HUES48 (cell line): ENCODE measurements around the gene LCLAT1.

Experiments
- H3K27ac ChIP-seq: one replicate; pipeline ENCODE4 v1.7.0; 2013; ENCODE audit warnings: low read depth, low read length, inconsistent platforms
- H3K27me3 ChIP-seq: 2 replicates; pipeline ENCODE4 v1.6.1; 2013; ENCODE audit warnings: mild to moderate bottlenecking, low read length; ENCODE audit not compliant: control insufficient read depth, insufficient read depth
- H3K36me3 ChIP-seq: 2 replicates; pipeline ENCODE4 v1.6.1; 2013; ENCODE audit warnings: low read length; ENCODE audit not compliant: control insufficient read depth, insufficient read depth
- H3K4me1 ChIP-seq: 2 replicates; pipeline ENCODE4 v1.6.1; 2013; ENCODE audit warnings: mild to moderate bottlenecking, low read length; ENCODE audit not compliant: control insufficient read depth, insufficient read depth
- H3K4me3 ChIP-seq: 2 replicates; pipeline ENCODE4 v1.5.1; 2013; ENCODE audit warnings: mild to moderate bottlenecking, low read depth, low read length
- H3K9ac ChIP-seq: 2 replicates; pipeline ENCODE4 v1.6.1; 2013; ENCODE audit warnings: mild to moderate bottlenecking, low read depth, low read length, moderate library complexity
- H3K9me3 ChIP-seq: 2 replicates; pipeline ENCODE4 v1.6.1; 2013; ENCODE audit warnings: low read length; ENCODE audit not compliant: control insufficient read depth, insufficient read depth

Gene LCLAT1

GRCh38 chr2:30566631-30567030 lies 119.6 kb downstream of the LCLAT1 start:
- H3K27ac ChIP-seq: no peak overlapping the region
- H3K9ac ChIP-seq: no peak overlapping the region
- no peak overlapping the region for H3K4me3 ChIP-seq
- no peaks in the 10 kb centered on the region for H3K27me3 ChIP-seq
- H3K9me3 ChIP-seq: no peaks in the 10 kb centered on the region
- H3K4me1 ChIP-seq: no peaks in the 10 kb centered on the region
- peaks cover 23% of the 10 kb centered on the region for H3K36me3 ChIP-seq

GRCh38 chr2:30567317-30567716 lies 120.3 kb downstream of the LCLAT1 start:
- Histone ChIP-seq H3K4me1 (peaks cover 5% of the 10 kb centered on the region), H3K9ac (no peak overlapping the region), H3K27ac (no peak overlapping the region), H3K4me3 (no peak overlapping the region), H3K36me3 (peaks cover 19% of the 10 kb centered on the region), H3K9me3 (no peaks in the 10 kb centered on the region), H3K27me3 (no peaks in the 10 kb centered on the region)

DNA sequence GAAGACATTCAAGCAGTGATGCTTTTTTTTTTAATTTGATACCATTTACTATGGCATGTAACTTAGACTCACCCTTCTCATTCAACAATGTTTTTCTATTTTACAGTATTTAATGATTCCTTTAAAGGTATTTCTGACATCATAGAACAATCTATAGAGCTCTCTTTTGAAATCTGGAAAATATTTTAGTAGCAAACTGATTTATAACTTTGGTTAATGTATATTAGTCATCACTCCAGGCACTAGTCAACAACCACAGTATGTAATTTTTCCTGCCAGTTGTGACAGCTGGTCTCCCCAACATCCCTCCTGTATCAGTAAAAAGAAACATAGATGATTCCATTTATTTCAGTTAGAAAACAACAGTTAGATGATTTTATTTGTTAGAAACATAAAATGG lies 122.9 kb downstream of the LCLAT1 start:
- Histone ChIP-seq H3K4me1 (peaks cover 9% of the 10 kb centered on the region), H3K4me3 (no peak overlapping the region), H3K27me3 (no peaks in the 10 kb centered on the region), H3K27ac (no peak overlapping the region), H3K9me3 (no peaks in the 10 kb centered on the region), H3K36me3 (peaks cover 11% of the 10 kb centered on the region; the same call in 1 of the 2 replicates), H3K9ac (no peak overlapping the region)

DNA sequence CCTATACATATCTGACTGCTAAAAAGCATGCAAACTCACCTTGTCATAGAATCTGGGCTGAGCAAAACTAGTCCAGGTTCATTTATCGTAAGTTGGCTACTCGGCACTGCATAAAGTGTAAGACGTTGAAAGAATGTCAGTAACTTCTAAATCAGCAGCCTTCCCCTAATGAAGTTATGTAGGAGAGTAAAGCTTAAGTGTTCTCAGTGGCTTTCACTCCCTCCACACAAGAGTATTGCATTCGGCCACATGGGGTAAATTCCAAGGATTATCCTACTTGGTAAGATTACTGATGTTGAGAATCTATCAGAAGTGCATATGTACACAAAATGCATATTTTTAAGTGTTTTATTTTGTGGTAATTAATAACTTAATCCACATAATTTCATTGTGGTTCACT lies 130.1 kb downstream of the LCLAT1 start:
- H3K4me1 ChIP-seq: peaks cover 39% of the 10 kb centered on the region
- no peak overlapping the region for H3K4me3 ChIP-seq
- H3K27me3 ChIP-seq: no peaks in the 10 kb centered on the region
- H3K9ac ChIP-seq: no peak overlapping the region
- H3K9me3 ChIP-seq: no peaks in the 10 kb centered on the region
- H3K27ac ChIP-seq: no peak overlapping the region
- H3K36me3 ChIP-seq: no peaks in the 10 kb centered on the region

GRCh38 chr2:30580391-30580790 lies 133.3 kb downstream of the LCLAT1 start:
- H3K36me3 ChIP-seq: no peaks in the 10 kb centered on the region
- H3K9me3 ChIP-seq: no peaks in the 10 kb centered on the region
- H3K4me1 ChIP-seq: peaks cover 33% of the 10 kb centered on the region
- H3K9ac ChIP-seq: no peak overlapping the region
- H3K27me3 ChIP-seq: no peaks in the 10 kb centered on the region
- no peak overlapping the region for H3K4me3 ChIP-seq
- H3K27ac ChIP-seq: peak overlapping the region; percentile 58

DNA sequence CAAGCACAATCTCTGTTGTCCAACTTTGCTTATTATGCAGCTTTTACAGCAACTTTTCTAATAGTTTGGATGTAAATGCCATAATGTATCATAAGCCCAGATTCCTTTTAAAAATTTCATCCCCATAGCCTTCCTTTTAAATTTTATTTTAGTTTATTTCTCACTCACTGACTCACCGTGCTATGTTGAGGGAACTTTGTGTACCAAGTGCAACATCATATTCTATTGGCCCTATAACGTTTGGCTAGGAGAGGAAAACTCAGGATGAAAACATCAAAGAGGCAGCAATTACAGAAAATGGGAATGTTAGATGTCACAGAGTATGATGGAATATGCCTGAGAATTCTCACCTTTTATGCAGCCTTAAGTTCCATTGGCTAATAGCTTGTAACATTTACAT lies 135.5 kb downstream of the LCLAT1 start:
- Histone ChIP-seq H3K36me3 (no peaks in the 10 kb centered on the region), H3K4me1 (peaks cover 20% of the 10 kb centered on the region), H3K4me3 (no peak overlapping the region), H3K9me3 (no peaks in the 10 kb centered on the region), H3K27ac (no peak overlapping the region), H3K27me3 (no peaks in the 10 kb centered on the region), H3K9ac (no peak overlapping the region)

GRCh38 chr2:30583204-30583749 lies 136.2 kb downstream of the LCLAT1 start:
- H3K4me3 ChIP-seq: no peak overlapping the region
- no peak overlapping the region for H3K27ac ChIP-seq
- no peaks in the 10 kb centered on the region for H3K9me3 ChIP-seq
- H3K9ac ChIP-seq: no peak overlapping the region
- H3K36me3 ChIP-seq: no peaks in the 10 kb centered on the region
- no peaks in the 10 kb centered on the region for H3K27me3 ChIP-seq
- H3K4me1 ChIP-seq: peaks cover 20% of the 10 kb centered on the region

DNA sequence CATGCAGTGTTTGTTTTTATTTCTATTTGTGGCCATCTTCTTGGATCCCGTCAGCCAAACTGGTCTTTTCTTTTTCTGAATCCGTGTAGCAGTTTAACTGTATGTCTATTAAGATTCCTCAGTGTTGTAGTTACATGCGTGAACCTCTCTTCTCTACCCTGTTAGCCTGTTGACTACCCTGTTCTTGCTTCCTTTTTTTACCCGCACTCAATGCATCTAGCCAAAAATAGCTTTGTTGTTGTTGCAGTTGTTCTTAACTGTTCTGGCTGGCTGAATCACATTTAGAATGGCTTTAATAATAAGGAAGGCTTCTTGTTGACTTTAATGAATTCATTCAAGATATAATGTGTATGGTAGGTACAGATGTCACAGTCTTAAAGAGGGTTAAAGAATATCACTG lies 137.1 kb downstream of the LCLAT1 start:
- Histone ChIP-seq H3K27ac (no peak overlapping the region), H3K9me3 (no peaks in the 10 kb centered on the region), H3K9ac (no peak overlapping the region), H3K4me3 (no peak overlapping the region), H3K27me3 (no peaks in the 10 kb centered on the region), H3K4me1 (peaks cover 18% of the 10 kb centered on the region), H3K36me3 (no peaks in the 10 kb centered on the region)

- Histone ChIP-seq H3K4me1 (no peaks in the 10 kb centered on the region), H3K27ac (no peak overlapping the region), H3K27me3 (no peaks in the 10 kb centered on the region), H3K9me3 (no peaks in the 10 kb centered on the region), H3K4me3 (no peak overlapping the region), H3K36me3 (no peaks in the 10 kb centered on the region), H3K9ac (no peak overlapping the region)
Measured at GRCh38 chr2:30588994-30589393, 141.9 kb downstream of the LCLAT1 start.

DNA sequence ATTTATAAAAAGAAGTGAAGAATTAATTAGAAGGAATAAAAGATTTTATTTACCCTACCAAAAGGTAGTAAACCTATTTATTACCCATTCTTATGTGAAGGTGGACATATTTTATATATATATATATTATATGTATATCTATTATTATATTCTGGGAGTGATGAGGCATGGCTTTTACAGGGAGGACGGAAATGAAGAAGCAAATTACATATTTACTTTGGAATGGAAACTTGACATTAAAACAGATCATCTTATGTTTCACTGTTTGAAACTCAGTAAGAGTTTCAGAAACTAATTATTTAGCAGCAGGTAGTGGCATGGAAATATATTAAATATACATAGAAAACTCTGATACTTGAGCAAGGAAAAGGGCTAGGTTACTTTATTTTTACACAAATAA lies 143.4 kb downstream of the LCLAT1 start:
- H3K9me3 ChIP-seq: no peaks in the 10 kb centered on the region
- no peak overlapping the region for H3K9ac ChIP-seq
- H3K27me3 ChIP-seq: no peaks in the 10 kb centered on the region
- H3K4me1 ChIP-seq: no peaks in the 10 kb centered on the region
- H3K27ac ChIP-seq: no peak overlapping the region
- no peaks in the 10 kb centered on the region for H3K36me3 ChIP-seq
- H3K4me3 ChIP-seq: no peak overlapping the region

GRCh38 chr2:30591186-30591585 lies 144.1 kb downstream of the LCLAT1 start:
- Histone ChIP-seq H3K27ac (no peak overlapping the region), H3K27me3 (no peaks in the 10 kb centered on the region), H3K9ac (no peak overlapping the region), H3K4me3 (no peak overlapping the region), H3K36me3 (no peaks in the 10 kb centered on the region), H3K4me1 (no peaks in the 10 kb centered on the region), H3K9me3 (no peaks in the 10 kb centered on the region)

DNA sequence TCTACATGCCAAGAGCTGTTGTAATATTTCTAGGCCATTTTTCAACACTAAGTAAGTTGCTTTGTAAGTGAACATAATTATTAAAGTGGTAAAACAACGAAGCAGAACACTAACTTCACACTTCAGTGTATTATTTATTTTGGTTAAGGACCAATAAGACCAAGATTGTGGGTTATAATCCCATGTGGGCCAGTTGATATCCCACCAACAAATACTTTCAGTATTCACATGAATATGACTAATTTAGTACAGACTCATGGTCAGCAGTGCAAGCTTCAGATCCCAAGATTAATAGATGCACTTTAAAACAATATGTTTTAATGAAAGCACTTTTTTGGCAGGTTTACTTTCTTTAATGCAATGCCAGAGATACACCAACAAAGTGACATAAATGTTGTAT lies 154.3 kb downstream of the LCLAT1 start:
- Histone ChIP-seq H3K27me3 (no peaks in the 10 kb centered on the region), H3K4me1 (peaks cover 26% of the 10 kb centered on the region), H3K4me3 (no peak overlapping the region), H3K9ac (no peak overlapping the region), H3K9me3 (no peaks in the 10 kb centered on the region), H3K36me3 (no peaks in the 10 kb centered on the region), H3K27ac (no peak overlapping the region)
